Measurements from ENCODE around the gene EVX1. TPM values are rescaled to one million over a fixed set of nuclear protein-coding genes. Genes with fewer than 3 reads are reported as not detected.

Gene EVX1
- total and polyA plus RNA-seq, 2 of the 8 experiments (the other 6 are each of a cell fraction or from before 2014, with no cell fraction given): not detected

DNA sequence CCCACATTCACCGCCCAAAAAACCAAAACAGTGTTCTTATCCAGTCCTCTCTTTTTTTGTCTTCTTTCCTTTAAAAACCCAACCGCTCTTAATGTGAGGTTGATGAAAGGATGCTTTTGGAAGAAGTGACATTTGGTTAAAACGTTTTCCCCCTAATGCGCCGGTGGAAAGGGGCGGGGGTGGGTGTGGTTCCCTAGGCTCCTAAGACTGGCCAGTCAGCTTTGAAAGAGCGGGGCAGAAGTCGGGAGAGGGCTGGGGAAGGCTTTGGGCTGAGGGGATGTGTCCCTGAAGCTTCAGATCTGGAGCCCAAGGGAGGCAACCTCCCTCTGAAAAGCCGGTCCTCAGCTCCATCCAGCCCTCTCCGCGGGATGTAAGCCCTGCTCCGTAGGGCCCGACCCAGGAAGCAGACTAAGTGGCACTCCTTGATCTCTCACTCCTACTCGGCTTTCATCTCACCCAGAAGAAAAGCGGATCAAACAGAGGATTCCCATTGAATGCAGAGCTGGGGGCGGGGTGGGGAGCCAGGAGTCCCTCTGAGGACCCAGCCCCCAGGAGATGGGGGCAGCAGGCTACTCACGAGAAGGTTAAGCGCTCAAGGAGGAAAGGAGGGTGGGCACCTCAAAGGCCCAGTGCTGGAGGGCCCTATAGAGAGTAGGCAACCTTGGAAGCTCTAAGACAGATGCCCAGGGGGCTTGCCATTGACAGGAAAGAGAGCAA, 2.4 kb upstream of the EVX1 start:
- H3K79me1 ChIP-seq (ENCODE audit: low read depth, low read length): no peaks in the 10 kb centered on the region
- ChIA-PET POLR2A (ENCODE audit: partially characterized antibody) (no interaction called here), CTCF (ENCODE audit: partially characterized antibody) (interaction anchor here (0.8 to 7.9 kb wide), 11 partner anchors 9 to 280 kb away, joined by 3 to 57 read pairs (median 4); no protein-coding TSS in a partner anchor)
- 6% methylated on average over 18 of the region's 18 CpGs; no CpG with 5 or more reads in 1 of the 2 experiments for WGBS, 2 experiments (ENCODE audit: extremely low coverage in 1 of 2, insufficient coverage in 1 of 2, insufficient read length in 1 of 2, insufficient replicate concordance in 2 of 2, low coverage in 1 of 2, low lambda C conversion rate in 2 of 2, missing lambda C conversion rate in 1 of 2)
- H2BK12ac ChIP-seq (ENCODE audit: low read depth, low read length): no peak overlapping the region
- H3K23ac ChIP-seq (ENCODE audit: insufficient read length): no peak overlapping the region
- no peak overlapping the region for H3K14ac ChIP-seq (ENCODE audit: insufficient read length)
- H3K9me3 ChIP-seq (ENCODE audit: insufficient read depth in 2 of 2, low read depth in 1 of 2, low read length in 1 of 2): no peaks in the 10 kb centered on the region
- no peak overlapping the region for H2BK5ac ChIP-seq (ENCODE audit: low read depth, low read length)
- no peaks in the 10 kb centered on the region for H3K79me2 ChIP-seq (ENCODE audit: control insufficient read depth in 1 of 2, insufficient read depth in 2 of 2, low read length in 2 of 2)
- no peak overlapping the region for H3K56ac ChIP-seq (replicated peaks; ENCODE audit: insufficient read length, low read depth, low read length)
- DNase-seq (ENCODE audit: low read depth in 1 of 2, low spot score in 2 of 2) (no peak), FAIRE-seq (no peak)
- no peak overlapping the region for H3K4ac ChIP-seq (replicated peaks; ENCODE audit: insufficient read length, low read depth, low read length)
- H2BK15ac ChIP-seq (ENCODE audit: low read length): no peak overlapping the region
- no peak overlapping the region for H3K9ac ChIP-seq (replicated peaks in 1 of 4; ENCODE audit: extremely low read depth in 1 of 4, low read depth in 3 of 4, low read length in 3 of 4)
- peaks cover 7 to 46% (median 22%) of the 10 kb centered on the region in 4 experiments for H3K4me1 ChIP-seq (replicated peaks in 1 of 4; ENCODE audit: control insufficient read depth in 3 of 4, insufficient read depth in 4 of 4, low read length in 3 of 4)
- H2BK20ac ChIP-seq (ENCODE audit: low read length): no peak overlapping the region
- peak overlapping the region; percentile 32; the same call in 1 of the 2 replicates for H3K18ac ChIP-seq (ENCODE audit: extremely low read depth, low read length)
- H3K4me3 ChIP-seq (ENCODE audit: extremely low read depth in 1 of 4, insufficient read depth in 2 of 4, low read depth in 3 of 4, low read length in 4 of 4): peak overlapping the region in 1 of 4 experiments; percentile 36; a peak in 2 of 8 replicates
- peak overlapping the region; percentile 55 to 56 for H3K4me2 ChIP-seq (ENCODE audit: insufficient read depth in 1 of 2, low read depth in 2 of 2, low read length in 2 of 2)
- H3K27me3 ChIP-seq (replicated peaks in 1 of 4; ENCODE audit: control insufficient read depth in 3 of 4, extremely low read depth in 1 of 4, insufficient read depth in 3 of 4, low read length in 3 of 4): peaks cover 99 to 100% (median 100%) of the 10 kb centered on the region in 4 experiments
- no peak overlapping the region for H2AFZ ChIP-seq (ENCODE audit: low read length)
- H2BK120ac ChIP-seq (replicated peaks; ENCODE audit: low read depth, low read length): no peak overlapping the region
- H4K8ac ChIP-seq (ENCODE audit: extremely low read depth, insufficient read depth, low read length): no peak overlapping the region
- H3K27ac ChIP-seq (ENCODE audit: low read depth, low read length): no peak overlapping the region
- peaks cover 10% of the 10 kb centered on the region; the same call in 1 of the 2 replicates for H3K23me2 ChIP-seq (ENCODE audit: low read depth, low read length)
- no peak overlapping the region for H4K5ac ChIP-seq (ENCODE audit: insufficient read length, low read depth, low read length)
- H3K36me3 ChIP-seq (ENCODE audit: control insufficient read depth in 2 of 4, insufficient read depth in 4 of 4, low read length in 3 of 4): no peaks in the 10 kb centered on the region; a peak in 1 of 8 replicates
- peak; percentile 77 for TF ChIP-seq EZH2 (IDR thresholded peaks at IDR 0.05; ENCODE audit: low read depth, low read length, severe bottlenecking)
- TF ChIP-seq RFX5 (IDR thresholded peaks at IDR 0.05; ENCODE audit: borderline replicate concordance, low read depth, low read length): no peak
- TF ChIP-seq RBBP5 (IDR thresholded peaks at IDR 0.05; ENCODE audit: borderline replicate concordance, low read depth, low read length): no peak
- no peak for TF ChIP-seq FOSL1 (IDR thresholded peaks at IDR 0.05; ENCODE audit: insufficient read depth, low read depth, low read length)
- TF ChIP-seq SUZ12 (IDR thresholded peaks at IDR 0.05; ENCODE audit: low read length): peak; percentile 59
- H2AK5ac ChIP-seq (ENCODE audit: low read depth, low read length): no peak overlapping the region
- H4K91ac ChIP-seq (replicated peaks; ENCODE audit: insufficient read length, low read length): no peak overlapping the region
- H4K20me1 ChIP-seq (replicated peaks in 1 of 2; ENCODE audit: control insufficient read depth in 1 of 2, insufficient read depth in 2 of 2, low read length in 2 of 2): peaks cover 24 to 54% of the 10 kb centered on the region in 2 experiments

Data from H1 (cell line).